GM12873 (cell line): ENCODE measurements around the gene TTBK2.

Experiments
- TF ChIP-seq, protein P1 (sequence below): IDR thresholded peaks from 2 replicates; pipeline ENCODE4 v1.5.1; 2012; ENCODE audit warnings: low read depth, mild to moderate bottlenecking, moderate library complexity, low read length, control low read depth; ENCODE audit not compliant: insufficient read depth; ENCODE audit errors: missing control alignments

Gene TTBK2

GRCh38 chr15:42845581-42845980 is 75.0 kb downstream of the TTBK2 start:
- TF ChIP-seq, protein P1, sequence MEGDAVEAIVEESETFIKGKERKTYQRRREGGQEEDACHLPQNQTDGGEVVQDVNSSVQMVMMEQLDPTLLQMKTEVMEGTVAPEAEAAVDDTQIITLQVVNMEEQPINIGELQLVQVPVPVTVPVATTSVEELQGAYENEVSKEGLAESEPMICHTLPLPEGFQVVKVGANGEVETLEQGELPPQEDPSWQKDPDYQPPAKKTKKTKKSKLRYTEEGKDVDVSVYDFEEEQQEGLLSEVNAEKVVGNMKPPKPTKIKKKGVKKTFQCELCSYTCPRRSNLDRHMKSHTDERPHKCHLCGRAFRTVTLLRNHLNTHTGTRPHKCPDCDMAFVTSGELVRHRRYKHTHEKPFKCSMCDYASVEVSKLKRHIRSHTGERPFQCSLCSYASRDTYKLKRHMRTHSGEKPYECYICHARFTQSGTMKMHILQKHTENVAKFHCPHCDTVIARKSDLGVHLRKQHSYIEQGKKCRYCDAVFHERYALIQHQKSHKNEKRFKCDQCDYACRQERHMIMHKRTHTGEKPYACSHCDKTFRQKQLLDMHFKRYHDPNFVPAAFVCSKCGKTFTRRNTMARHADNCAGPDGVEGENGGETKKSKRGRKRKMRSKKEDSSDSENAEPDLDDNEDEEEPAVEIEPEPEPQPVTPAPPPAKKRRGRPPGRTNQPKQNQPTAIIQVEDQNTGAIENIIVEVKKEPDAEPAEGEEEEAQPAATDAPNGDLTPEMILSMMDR: no peak

- TF ChIP-seq, protein P1: no peak
These were observed 76.9 kb downstream of the TTBK2 start for GRCh38 chr15:42843699-42844098.

DNA sequence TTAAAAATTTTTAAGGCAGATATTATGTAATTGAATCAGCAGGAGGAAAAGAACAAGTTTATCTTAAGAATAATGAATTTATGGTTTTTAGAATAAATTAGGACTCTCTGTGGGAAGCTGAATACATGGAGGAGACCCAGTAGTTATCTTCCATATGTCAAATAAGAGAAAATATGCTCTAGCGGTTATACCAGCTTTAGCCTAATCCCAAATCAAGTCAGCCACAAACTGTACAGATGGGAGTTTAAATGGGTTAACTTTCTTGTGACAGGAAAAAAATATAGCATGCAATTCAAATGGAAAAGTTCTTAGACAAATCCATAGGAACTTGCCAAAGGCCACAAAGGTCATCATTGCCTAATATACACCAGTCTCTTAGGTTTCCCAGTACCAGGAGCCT is 84.3 kb downstream of the TTBK2 start:
- TF ChIP-seq, protein P1: no peak

DNA sequence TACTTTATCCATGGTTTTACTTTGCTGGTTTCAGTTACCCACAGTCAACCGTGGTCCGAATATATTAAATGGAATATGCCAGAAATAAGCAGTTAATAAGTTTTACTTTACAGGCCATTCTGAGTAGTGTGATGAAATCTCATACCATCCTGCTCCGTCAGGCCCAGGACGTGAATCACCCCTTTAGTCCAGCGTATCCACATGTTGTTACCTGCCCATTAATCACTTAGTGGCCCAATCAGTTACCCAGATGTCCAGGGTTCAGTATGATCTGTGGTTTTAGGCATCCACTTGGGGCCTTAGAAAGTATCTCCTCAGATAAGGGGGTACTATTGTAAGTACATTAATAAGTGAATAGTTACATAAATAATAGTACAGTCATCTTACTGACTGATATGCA is 88.0 kb downstream of the TTBK2 start:
- TF ChIP-seq, protein P1: no peak

- TF ChIP-seq, protein P1: no peak
These were observed 94.2 kb downstream of the TTBK2 start for GRCh38 chr15:42826251-42826890.

GRCh38 chr15:42825599-42825998 is 95.0 kb downstream of the TTBK2 start:
- TF ChIP-seq, protein P1: no peak

DNA sequence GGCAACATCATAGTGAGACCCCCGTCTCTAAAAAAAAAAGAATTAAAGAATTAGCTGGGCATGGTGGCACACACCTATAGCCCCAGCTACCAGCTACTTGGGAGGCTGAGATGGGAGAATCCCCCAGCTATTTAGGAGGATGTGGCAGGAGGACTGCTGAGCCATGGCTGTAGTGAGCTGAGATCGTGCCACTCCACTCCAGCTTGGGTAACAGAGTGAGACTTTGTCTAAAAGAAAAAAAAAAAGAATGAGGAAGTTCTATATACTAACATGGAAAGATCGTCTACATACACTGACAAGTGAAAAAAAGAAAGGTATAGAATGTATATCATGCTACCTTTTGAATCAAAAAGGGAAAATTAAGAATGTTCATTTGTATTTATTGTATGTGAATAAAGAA is 99.8 kb downstream of the TTBK2 start:
- TF ChIP-seq, protein P1: no peak
